Fibroblast of lung (primary cell): ENCODE measurements around the gene KCNN3. TPM values are rescaled to one million over a fixed set of nuclear protein-coding genes. Genes with fewer than 3 reads are reported as not detected.

Experiments used
- DNase-seq, 2 donors: peaks; one replicate each; pipeline versions ENCODE4 v3.0.0 to v3.0.0-alpha.2; 2010; ENCODE audit warnings: low read depth in 2 of 2
- H2AFZ ChIP-seq: 2 replicates; pipeline ENCODE4 v1.5.1; 2012; ENCODE audit warnings: low read length, control low read depth, inconsistent platforms
- H3K27ac ChIP-seq: 2 replicates; pipeline ENCODE4 v1.5.1; 2011; ENCODE audit warnings: low read length, control low read depth; ENCODE audit not compliant: insufficient read depth
- H3K27me3 ChIP-seq: 2 replicates; pipeline ENCODE4 v1.5.1; 2011; ENCODE audit warnings: mild to moderate bottlenecking, low read length; ENCODE audit not compliant: control insufficient read depth, insufficient read depth
- H3K36me3 ChIP-seq: 2 replicates; pipeline ENCODE4 v1.5.1; 2011; ENCODE audit warnings: low read length; ENCODE audit not compliant: control insufficient read depth, insufficient read depth
- H3K4me1 ChIP-seq: 2 replicates; pipeline ENCODE4 v1.5.1; 2011; ENCODE audit warnings: low read length; ENCODE audit not compliant: control insufficient read depth, insufficient read depth; ENCODE audit errors: extremely low read depth
- H3K4me2 ChIP-seq: 2 replicates; pipeline ENCODE4 v1.5.1; 2011; ENCODE audit warnings: low read length, control low read depth; ENCODE audit not compliant: insufficient read depth; ENCODE audit errors: extremely low read depth
- H3K4me3 ChIP-seq, 4 experiments: fragments of 200-600 bp in 1 of 4; sonication (generic) in 1 of 4; replicated peaks in 1 of 4; 2 replicates each; pipeline ENCODE4 v1.5.1; 2011 to 2016; ENCODE audit warnings: low read length in 4 of 4, low read depth in 3 of 4, mild to moderate bottlenecking in 3 of 4, control low read depth in 2 of 4, inconsistent platforms in 1 of 4, mixed read lengths in 1 of 4; ENCODE audit not compliant: insufficient read depth in 1 of 4; ENCODE audit errors: control extremely low read depth in 1 of 4
- H3K79me2 ChIP-seq: 2 replicates; pipeline ENCODE4 v1.5.1; 2012; ENCODE audit warnings: mild to moderate bottlenecking, low read length, inconsistent platforms; ENCODE audit not compliant: control insufficient read depth, insufficient read depth
- H3K9ac ChIP-seq: 2 replicates; pipeline ENCODE4 v1.5.1; 2011; ENCODE audit warnings: mild to moderate bottlenecking, low read length, control low read depth; ENCODE audit not compliant: insufficient read depth
- H3K9me3 ChIP-seq: 2 replicates; pipeline ENCODE4 v1.5.1; 2012; ENCODE audit warnings: low read depth, low read length; ENCODE audit not compliant: control insufficient read depth, insufficient read depth
- H4K20me1 ChIP-seq: 2 replicates; pipeline ENCODE4 v1.5.1; 2011; ENCODE audit warnings: low read length; ENCODE audit not compliant: control insufficient read depth, insufficient read depth; ENCODE audit errors: extremely low read depth
- EZH2 ChIP-seq: IDR thresholded peaks from 2 replicates; pipeline ENCODE4 v1.5.1; 2012; ENCODE audit warnings: low read length, control low read depth, mild to moderate bottlenecking; ENCODE audit errors: missing control alignments
- polyA plus RNA-seq, 2 donors: library from polyadenylated mRNA; depleted of rRNA in 1 of 2; stranded (reverse) in 1 of 2; unstranded in 1 of 2; fragments of >200 nt; gene quantifications; 2 replicates each; pipeline ENCODE4 v1.2.1, GENCODE V29; 2011 to 2012; ENCODE audit warnings: missing spikeins in 1 of 2
- total RNA-seq: library from RNA; depleted of rRNA; stranded (reverse); fragments of >200 nt; gene quantifications from 2 replicates; pipeline ENCODE4 v1.2.1, GENCODE V29; 2014
- TF ChIP-seq, protein P1 (sequence below), 2 donors: IDR thresholded peaks in 1 of 2; conservative IDR thresholded peaks in 1 of 2; 1 replicate in 1 of 2; 2 replicates in 1 of 2; pipeline ENCODE4 v1.5.1; 2011 to 2012; ENCODE audit warnings: low read length in 2 of 2, control low read depth in 1 of 2, inconsistent platforms in 1 of 2, low read depth in 1 of 2, mild to moderate bottlenecking in 1 of 2

KCNN3 gene
- total and polyA plus RNA-seq, 2 donors (not counting 1 experiment from before 2014, with no cell fraction given) = not detected

DNA sequence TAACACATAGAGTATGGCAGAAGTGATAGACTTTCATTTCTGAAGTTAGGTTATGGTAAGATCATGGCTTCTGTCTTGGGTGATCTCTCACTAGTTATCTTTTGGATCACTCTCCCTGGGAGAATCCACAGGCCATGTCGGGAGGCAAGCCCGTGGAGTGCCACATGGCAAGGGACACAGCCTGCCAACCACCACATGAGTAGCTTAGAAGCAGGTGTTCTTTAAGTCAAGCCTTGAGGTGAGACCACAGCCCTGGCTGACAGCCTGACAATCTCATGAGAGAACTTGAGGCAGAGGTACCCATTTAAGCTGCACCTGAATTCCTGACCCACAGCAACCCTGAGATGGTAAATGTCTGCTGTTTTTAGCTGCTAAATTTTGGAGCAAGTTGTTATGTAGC, 130.4 kb downstream of the KCNN3 start:
- Histone ChIP-seq H3K9me3 (no peaks in the 10 kb centered on the region), H3K4me1 (no peaks in the 10 kb centered on the region), H3K36me3 (no peaks in the 10 kb centered on the region), H3K27ac (no peak overlapping the region), H3K4me2 (no peak overlapping the region), H4K20me1 (no peaks in the 10 kb centered on the region), H3K4me3 (no peak overlapping the region), H3K9ac (no peak overlapping the region), H3K27me3 (no peaks in the 10 kb centered on the region), H2AFZ (no peak overlapping the region), H3K79me2 (no peaks in the 10 kb centered on the region)
- no peak for DNase-seq
- no peak for TF ChIP-seq EZH2
- TF ChIP-seq, protein P1, sequence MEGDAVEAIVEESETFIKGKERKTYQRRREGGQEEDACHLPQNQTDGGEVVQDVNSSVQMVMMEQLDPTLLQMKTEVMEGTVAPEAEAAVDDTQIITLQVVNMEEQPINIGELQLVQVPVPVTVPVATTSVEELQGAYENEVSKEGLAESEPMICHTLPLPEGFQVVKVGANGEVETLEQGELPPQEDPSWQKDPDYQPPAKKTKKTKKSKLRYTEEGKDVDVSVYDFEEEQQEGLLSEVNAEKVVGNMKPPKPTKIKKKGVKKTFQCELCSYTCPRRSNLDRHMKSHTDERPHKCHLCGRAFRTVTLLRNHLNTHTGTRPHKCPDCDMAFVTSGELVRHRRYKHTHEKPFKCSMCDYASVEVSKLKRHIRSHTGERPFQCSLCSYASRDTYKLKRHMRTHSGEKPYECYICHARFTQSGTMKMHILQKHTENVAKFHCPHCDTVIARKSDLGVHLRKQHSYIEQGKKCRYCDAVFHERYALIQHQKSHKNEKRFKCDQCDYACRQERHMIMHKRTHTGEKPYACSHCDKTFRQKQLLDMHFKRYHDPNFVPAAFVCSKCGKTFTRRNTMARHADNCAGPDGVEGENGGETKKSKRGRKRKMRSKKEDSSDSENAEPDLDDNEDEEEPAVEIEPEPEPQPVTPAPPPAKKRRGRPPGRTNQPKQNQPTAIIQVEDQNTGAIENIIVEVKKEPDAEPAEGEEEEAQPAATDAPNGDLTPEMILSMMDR (conservative IDR thresholded peaks at IDR 0.05 in 1 of 2, IDR thresholded peaks at IDR 0.05 in 1 of 2; ENCODE audit: low read depth in 1 of 2, low read length in 2 of 2) = no peak

DNA sequence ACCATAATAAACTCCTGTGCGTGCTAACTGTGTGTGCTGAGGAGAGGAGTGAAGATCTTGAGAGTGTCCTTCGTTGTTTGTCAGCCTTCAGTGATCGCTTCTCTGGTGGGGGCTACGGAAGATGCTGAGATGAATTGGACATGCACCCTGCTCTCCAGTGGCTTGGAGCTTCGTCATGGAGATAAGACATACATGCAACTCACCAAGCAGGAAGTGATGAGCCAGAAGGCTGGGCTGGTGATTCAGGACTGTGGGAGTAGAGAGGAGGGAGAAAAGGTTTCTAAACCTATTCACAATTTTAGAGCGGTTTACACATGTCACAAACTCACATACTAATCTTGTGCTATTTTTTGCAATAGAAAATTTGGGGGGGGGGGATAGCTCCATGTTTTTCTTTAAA, 133.2 kb downstream of the KCNN3 start:
- Histone ChIP-seq H3K4me2 (no peak overlapping the region), H3K4me3 (no peak overlapping the region), H3K9ac (no peak overlapping the region), H4K20me1 (no peaks in the 10 kb centered on the region), H3K79me2 (no peaks in the 10 kb centered on the region), H3K9me3 (no peaks in the 10 kb centered on the region), H3K27me3 (no peaks in the 10 kb centered on the region), H3K27ac (no peak overlapping the region), H3K4me1 (no peaks in the 10 kb centered on the region), H2AFZ (no peak overlapping the region), H3K36me3 (no peaks in the 10 kb centered on the region)
- peak in 1 of 2 donors; percentile 86 for DNase-seq
- TF ChIP-seq, protein P1 (conservative IDR thresholded peaks at IDR 0.05 in 1 of 2, IDR thresholded peaks at IDR 0.05 in 1 of 2; ENCODE audit: low read depth in 1 of 2, low read length in 2 of 2) = no peak
- no peak for TF ChIP-seq EZH2

DNA sequence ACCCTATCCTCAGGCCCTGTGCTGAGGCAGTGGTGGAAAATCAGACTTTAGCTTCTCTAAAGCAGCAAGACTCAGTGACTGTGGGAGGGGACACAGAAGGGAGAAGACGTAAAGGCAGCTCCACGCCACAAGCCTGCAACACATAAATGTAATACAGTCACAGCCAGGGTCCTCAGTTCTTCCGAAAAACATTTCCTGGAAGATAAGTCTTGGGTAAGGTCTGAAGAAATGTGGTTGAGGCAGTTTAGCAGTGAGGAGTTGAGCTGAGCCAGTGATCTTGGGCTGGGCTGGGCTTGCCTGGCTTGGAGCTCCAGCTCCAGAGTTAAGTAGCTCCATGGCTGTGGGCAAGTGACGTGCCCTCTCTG, 134.3 kb downstream of the KCNN3 start:
- no peaks in the 10 kb centered on the region for H4K20me1 ChIP-seq
- no peaks in the 10 kb centered on the region for H3K79me2 ChIP-seq
- no peaks in the 10 kb centered on the region for H3K27me3 ChIP-seq
- no peak for DNase-seq
- no peak overlapping the region for H3K4me2 ChIP-seq
- H3K4me3 ChIP-seq = no peak overlapping the region
- no peaks in the 10 kb centered on the region for H3K36me3 ChIP-seq
- TF ChIP-seq EZH2 = no peak
- H3K27ac ChIP-seq = no peak overlapping the region
- H3K4me1 ChIP-seq = no peaks in the 10 kb centered on the region
- no peak overlapping the region for H2AFZ ChIP-seq
- no peaks in the 10 kb centered on the region for H3K9me3 ChIP-seq
- no peak overlapping the region for H3K9ac ChIP-seq
